ENCODE results near the gene CLCN4.

GRCh38 chrX:10158279-10159144, 1.7 kb downstream of the CLCN4 start:
- TF ChIP-seq CTCF (IDR thresholded peaks at IDR 0.05; ENCODE audit: low read depth, low read length) (no peak), POLR2A (IDR thresholded peaks at IDR 0.05; ENCODE audit: extremely low read depth, insufficient read length) (no peak)
